GM18526 (cell line): ENCODE results near the gene CERKL.

Source experiments
- POLR2A ChIP-seq: IDR thresholded peaks from 3 replicates; pipeline ENCODE4 v1.6.1; 2011; ENCODE audit not compliant: insufficient read length; ENCODE audit errors: extremely low read depth

The CERKL gene

DNA sequence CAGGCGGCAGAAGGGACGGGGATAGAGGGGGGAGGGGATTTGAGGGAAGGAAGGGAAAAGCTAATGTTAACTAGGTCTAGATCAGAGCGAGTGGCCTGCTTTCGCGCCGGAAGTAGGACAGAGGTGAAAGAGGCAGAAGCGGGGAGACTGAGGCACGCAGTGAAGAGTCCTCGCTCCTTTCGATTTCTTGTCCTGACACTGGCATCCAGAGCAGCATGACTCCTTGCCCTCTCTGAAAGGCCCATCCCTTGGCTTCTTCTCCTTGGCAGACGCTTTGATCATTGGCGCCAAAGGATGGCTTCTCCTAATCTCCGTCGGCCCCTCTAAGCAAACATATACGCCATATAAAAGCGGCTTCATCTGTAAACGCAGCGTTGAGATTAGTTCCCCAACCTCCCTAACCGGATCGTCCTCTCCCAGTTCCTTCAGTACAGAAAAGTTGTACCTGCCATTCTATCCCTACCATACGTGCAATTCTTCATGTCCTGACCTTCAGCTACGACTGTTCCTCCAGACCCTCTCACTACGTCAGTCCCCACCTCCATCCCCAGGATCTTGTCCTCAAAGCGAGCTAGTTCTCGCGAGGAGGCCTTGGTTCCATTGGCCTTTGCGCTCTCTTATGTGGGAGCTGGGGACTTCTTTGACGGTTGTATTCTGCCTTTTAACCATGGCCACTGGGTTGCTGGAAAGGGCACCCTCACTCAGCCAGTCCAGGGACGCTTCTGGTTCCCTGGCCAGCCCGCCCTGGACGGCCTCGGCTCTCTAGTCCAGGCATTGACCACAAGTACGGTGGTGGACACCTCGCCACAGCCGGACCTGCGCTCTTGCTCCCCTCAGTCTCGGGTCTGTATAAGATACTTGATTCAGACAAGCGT lies 24.3 kb upstream of the CERKL start:
- no peak for TF ChIP-seq POLR2A

DNA sequence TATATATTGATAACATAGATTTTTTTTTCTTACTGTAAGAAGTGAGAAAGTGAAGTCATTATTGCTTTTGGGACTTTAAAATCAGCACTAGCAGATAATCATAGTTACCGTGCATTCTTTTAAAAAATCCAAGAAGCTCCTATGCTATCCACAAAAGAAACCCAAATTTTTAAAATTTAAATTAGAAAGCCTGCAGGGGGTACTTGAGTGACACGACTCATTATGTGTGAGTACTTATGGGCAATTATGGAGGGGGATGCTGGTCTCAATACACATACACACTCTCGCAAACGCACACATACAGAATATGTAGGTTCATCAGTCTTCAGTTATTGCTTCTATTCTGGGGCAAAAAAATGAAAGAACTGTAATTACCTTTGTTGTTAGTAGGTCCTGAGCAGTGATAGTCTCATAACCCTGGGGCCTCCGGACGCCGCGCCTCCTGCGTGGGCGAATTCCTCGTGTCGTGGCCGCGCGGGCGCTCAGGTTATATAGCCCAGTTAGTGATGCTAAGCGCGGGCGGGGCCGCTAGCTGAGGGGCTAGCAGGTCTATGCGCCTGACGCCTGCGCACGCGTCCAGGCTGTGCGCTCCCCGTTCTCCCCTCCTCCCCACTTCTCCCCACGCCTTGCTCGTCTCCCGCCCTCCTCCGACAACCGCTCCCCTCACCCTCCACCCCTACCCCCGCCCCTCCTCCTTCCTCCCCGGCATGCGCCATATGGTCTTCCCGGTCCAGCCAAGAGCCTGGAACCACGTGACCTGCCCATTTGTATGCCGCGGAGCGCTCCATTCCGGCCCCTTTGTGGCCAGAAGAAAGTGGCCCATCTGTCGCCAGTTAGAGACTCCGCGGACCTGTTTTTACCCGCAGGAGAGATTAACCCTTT lies 23.4 kb upstream of the CERKL start, which contains the start of gene NEUROD1:
TSS of gene NEUROD1 (minus strand) at position 463 of the 882 bp plus-strand sequence. CDS start 1,657 bp downstream, outside the sequence.
- no peak for TF ChIP-seq POLR2A

DNA sequence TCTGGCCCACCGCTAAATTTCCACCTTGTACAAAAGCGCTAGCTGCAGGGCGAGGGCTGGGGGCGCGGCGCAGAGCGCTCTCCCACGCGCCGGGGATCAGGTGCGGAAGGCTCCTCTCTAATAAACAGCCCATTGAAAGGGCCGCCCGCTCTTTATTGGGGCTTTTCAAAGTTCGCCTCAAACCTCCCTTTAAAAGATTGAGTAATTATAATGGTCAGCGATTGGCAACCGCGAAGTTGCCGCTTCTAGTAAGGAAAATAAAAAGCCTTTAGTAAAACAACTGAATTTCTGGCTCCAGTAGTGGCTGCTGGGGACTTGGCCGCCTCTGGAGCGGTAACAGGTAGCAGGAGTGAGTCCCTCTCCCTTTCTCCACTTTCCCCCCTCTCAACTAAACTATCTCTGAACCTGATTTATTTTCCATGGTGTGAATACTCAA lies 22.7 kb upstream of the CERKL start:
- no peak for TF ChIP-seq POLR2A

DNA sequence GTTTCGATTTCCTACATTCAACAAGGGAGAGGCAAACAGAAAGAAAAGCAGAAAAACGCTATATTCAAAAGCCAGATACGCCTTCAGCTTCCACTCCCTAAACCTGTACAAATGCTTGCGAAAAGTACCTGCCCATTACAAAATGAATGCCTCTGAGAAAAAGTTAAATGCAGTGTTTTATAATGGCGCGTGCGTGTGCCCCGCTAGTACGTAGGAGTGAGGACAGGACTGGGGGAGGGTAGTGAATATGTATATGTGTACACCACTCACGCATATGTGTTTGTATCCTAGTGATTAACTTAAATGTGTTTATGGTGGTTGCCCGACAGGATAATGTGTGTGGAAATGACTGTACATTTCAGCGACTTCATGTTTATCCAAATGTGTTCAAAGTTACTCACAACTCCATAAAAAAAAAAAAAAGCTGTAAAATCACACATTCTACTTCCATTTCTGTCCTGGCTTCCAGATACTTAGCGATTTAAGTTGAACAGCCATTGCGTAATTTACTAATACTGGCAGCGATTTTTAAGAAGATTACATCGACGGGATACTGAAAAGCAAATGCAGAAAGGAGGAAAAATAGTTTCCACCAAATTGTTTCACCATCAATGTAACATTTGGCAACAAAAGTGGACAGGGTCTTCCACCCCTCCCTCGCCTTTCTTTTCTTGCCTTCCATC lies 22.1 kb upstream of the CERKL start:
- no peak for TF ChIP-seq POLR2A

DNA sequence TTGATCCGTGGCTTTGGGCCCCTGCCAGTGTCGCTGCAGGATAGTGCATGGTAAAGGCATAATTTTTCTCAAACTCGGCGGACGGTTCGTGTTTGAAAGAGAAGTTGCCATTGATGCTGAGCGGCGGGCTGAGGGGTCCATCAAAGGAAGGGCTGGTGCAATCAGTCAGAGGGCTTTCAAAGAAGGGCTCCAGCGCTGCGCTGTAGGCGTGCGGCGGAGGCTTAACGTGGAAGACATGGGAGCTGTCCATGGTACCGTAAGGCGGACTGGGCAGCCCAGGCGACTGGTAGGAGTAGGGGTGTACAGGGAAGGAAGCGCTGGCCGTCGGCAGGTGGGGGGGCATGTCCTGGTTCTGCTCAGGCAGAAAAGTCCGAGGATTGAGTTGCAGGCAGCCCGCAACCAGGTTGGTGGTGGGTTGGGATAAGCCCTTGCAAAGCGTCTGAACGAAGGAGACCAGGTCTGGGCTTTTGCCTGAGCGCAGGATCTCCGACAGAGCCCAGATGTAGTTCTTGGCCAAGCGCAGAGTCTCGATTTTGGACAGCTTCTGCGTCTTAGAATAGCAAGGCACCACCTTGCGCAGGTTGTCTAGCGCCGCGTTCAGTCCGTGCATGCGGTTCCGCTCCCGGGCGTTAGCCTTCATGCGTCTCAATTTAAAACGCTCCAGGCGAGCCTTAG lies 21.1 kb upstream of the CERKL start:
- TF ChIP-seq POLR2A: no peak

DNA sequence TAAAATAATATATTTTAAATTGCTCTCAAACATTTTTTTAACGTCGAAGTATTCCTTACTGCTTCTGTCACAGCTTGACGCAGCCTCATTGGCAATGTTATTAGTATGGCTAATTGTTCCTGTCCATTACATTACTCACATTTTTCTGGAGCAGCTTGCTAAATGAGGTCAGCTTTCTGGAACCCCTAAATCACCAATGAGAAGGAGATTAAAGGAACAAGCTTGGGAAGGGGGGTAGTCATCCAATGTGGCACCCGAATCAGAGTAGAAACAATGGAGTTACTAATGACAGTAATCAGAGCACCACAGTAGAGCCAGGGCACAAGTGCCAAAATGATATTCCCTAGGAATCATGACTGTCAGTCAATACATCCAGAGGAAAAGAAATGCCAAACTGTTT lies 18.3 kb upstream of the CERKL start:
- no peak for TF ChIP-seq POLR2A

DNA sequence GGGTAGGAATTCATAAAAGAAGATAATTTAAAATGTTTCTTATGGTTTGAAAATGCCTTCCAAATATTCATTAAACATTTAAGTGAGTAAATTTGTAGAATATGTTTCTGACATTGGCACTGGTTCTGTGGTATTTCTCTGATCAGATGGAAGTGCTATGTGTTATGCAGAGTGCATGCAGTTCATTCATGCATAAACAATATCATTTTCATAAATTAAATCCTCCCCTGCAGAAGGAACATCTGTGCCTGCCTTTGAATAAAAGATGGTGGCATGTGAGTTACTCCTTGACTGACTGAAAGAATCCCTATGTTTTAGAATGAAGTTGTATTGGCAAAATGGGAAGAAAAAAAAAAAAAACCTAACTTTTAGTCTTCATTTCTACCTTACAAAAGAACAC lies 17.6 kb upstream of the CERKL start:
- no peak for TF ChIP-seq POLR2A

DNA sequence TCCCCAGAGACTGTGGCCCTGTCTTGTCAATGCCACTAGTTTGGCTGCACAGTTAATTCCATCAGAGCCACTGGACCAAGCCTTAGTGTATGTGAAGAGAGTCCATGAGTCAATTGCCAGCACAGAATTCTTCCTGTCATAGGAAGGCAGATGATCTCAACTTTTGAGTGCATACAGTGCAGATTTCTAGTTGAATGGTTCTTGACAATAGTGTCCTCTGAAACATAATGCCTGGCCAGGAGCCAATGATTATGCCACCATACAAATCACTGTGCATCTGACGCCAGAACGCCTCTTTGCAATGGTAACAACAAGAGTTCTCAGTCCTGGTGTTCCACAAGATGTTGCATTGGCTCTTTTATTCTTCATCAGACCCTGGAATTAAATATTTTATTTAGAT lies 16.3 kb upstream of the CERKL start:
- TF ChIP-seq POLR2A: no peak

DNA sequence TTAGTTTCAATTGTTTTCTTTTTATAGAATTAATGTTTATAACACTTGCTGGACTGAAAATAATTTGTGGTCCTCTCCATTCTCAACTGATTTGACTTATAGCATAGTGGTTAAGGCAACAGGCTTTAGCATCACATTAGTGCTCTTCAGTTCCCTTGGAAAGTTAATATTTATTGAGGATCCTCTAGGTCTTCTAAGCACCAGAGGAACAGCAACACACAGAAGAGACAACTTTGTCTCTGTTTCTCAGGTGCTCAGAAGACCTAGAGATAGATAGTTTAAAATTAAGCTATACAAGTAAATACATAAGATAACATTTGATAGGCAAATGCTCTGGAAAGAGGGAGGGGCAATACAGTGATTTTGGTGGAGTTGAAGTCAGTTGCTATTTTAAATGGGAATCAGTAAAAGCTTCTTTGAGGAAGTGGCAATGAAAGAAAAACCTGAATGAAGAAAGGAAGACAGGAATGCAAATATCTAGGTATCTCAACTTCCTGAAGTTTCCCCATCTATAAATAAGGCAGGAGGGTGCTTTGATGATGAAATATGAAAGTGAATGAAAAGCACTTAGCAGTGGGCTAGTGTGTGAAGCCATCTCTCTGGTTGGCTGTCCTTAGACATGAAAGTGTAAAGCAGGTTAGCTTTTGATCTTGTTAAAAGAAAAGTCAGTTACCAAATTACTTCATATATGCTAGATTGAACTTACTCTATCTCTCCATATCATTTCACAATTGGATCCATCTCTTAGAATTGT lies 15.5 kb upstream of the CERKL start:
- no peak for TF ChIP-seq POLR2A

DNA sequence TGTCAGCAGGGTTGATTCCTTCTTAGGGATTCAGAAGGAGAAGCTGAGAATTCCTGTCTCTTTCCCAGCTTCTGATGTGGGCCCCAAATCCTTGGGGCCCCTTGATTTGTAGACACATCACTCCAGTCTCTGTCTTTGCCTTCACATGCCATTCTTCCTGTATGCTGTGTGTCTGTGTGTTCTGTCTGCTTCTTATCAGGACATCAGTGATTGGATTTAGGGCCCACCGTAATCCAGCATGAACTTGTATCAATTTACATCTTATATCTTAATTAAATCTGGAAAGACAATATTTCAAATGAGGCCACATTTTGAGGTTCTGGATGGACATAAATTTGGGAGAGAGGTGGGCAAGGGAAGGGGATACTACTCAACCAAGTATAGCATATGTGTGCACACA lies 13.7 kb upstream of the CERKL start:
- TF ChIP-seq POLR2A: no peak

DNA sequence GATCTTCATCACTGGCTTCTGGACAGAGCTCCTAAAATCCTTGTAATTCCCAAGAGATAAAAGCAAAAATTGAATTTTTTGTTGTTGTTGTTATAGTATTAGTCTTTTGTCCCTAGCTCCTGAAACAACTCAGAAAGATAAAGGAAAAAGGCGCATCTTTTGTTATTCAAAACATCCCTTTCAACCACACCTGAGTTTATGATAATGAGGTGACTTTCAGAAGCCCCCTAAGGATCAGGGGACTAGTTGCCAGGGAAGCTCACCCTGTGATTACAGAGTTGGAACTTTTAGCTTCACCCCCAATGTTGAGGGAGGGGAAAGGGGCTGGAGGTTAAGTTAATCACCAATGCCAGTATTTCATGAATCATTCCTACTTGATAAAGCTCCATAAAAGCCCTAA lies 10.3 kb upstream of the CERKL start:
- TF ChIP-seq POLR2A: no peak

DNA sequence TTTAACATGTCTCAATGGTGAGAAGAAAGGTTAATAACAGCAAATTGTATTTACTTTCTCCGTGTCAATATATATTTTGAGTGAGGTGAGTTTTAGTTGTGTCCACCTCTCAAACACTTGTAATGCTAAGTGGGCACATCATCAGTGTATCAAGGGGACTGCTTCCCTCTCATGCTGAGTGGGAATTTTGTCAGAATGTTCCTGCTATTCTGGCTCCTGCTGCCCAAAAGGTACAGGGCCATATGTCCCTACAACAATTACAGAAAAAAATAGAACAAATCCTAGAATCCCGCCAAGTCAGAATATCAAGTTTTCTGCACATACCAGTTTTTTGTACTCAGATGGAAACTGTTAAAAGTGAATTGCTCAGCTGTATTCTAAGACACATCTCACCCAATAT lies 5.4 kb upstream of the CERKL start:
- TF ChIP-seq POLR2A: no peak

DNA sequence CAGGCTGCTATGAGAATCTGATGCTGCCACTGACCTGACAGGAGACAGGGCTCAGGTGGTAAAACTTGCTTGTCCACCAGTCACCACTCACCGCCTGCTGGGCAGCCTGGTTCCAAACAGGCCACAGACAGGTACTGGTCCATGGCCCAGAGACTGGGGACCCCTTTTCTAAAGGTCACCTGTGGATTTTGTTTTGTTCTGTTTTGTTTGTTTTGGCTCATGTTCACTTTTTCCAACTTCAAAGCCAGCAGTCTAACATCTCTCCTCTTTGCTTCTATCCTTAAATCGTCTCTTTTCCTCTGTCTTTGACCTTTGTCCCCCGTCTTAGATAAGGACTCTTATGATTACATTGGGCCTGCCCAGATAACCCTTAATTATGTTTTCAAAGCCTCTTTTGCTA lies 3.3 kb upstream of the CERKL start:
- no peak for TF ChIP-seq POLR2A

DNA sequence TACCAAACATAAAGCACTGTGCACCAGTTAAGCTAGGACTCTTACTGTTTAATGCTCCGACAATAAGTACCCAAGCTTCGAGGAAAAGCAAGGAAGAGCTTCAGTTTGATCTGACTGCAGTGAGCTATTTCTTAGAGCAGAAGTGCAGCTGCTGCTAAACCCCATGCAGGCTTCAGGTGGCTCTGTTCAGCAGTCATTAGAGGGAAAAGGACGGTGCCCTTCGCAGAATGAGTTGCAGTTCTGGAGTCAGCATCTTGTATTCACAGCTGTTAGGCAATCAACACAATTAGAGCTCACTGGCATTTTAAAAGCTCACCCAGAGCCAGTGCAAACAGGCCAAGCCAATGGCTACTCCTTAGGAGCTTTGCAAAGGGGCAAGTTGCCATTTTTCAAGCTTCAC lies 1.5 kb upstream of the CERKL start:
- no peak for TF ChIP-seq POLR2A
